GM19328 (cell line): ENCODE measurements around the gene IL34.
"Not testable (repeated sequence)": the region's sequence is repeated elsewhere in the genome, so short reads cannot be mapped to it uniquely, and the experiment has no call there.

Source experiments
- ATAC-seq: cut with Tn5 transposase; IDR thresholded peaks from one replicate; pipeline ENCODE4 v1.9.1; 2021; ENCODE audit warnings: mild to moderate bottlenecking, moderate library complexity; ENCODE audit not compliant: unreplicated experiment

IL34 gene

DNA sequence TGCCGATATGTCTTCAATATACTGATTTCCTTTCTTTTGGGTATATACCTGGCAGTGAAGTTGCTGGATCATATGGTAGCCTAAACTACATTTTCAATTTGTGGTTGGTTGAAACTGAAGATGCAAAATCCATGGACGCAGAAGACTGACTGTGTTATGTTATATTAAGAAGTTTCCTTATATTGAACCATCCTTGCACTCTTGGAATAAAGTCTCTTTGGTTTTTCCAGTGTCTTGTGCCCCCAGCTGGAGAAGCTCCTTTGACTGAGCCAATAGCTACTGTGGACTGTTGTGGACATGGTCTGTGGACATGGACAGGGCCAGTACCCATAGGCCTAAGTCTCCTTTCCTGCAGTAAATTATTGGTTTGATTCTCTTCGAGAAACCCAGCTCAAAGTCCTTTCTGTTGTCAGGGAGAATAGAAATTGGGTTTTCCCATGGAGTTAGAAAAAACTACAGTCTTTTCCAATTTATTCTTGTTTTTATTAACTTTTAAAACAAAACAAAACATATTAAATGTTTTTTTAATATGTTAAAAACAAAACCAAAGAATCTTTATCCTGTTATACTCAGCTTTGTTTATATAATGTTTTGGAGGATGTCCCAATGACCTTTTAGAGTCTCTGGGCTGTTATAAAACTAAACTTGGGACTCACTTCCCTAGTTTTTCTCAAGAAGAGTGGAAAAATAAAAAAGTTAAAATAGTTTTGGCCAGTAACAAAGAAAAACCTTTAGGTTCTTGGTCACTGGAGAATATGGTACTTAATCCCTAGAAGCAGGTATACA is 15.2 kb upstream of the IL34 start:
- ATAC-seq: no peak

DNA sequence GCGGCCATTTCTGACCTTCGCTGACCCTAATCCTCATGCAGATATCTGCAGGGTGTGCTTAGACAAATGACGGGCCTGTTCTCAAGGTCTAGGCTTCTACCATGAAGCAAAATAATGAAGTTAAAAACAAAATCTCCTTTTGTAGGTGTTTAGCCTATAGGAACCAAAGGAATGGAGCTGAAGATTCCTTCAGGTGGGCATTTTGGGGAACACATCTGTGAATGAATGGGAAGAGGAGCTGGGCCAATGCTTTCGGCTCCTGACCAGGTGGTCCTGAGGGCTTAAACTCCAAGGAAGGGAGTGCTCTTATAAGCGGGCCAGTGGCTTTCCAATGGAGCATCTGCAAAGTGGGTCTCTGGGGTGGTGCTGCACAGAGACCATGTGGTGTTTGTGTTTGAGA is 14.1 kb upstream of the IL34 start:
- ATAC-seq: no peak

DNA sequence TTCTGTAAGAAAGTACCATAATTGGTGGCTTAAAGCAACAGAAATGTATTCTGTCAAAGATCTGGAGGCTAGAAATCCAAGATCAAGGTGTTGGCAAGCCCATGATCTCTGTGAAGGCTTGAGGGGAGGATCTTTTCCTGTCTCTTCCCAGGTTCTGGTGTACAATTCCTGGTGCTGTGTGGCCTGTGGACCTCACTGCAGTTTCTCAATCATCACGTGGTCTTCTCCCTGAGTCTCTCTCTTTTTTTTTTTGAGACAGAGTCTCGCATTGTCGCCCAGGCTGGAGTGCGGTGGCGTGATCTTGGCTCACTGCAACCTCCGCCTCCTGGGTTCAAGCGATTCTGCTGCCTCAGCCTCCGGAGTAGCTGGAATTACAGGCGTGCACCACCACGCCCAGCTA is 12.7 kb upstream of the IL34 start:
- not testable (repeated sequence) for ATAC-seq

DNA sequence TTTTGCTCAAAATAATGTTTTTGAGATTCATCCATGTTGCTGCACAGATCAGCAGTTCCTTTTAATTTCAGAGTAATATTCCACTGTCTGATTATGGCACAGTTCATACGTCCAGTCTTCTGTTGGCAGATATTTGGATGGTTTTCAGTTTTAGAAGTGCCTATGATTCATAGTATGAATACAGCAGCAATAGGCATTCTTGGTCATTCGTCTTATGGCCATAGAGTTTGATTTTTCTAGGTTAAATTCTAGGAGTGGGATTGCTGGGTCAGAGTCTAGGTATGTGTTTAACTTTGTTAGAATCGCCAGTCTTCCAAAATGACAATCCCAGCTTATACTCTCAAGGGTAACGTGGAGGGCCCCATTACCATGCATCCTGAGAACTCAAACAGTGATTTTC is 11.5 kb upstream of the IL34 start:
- ATAC-seq: no peak

DNA sequence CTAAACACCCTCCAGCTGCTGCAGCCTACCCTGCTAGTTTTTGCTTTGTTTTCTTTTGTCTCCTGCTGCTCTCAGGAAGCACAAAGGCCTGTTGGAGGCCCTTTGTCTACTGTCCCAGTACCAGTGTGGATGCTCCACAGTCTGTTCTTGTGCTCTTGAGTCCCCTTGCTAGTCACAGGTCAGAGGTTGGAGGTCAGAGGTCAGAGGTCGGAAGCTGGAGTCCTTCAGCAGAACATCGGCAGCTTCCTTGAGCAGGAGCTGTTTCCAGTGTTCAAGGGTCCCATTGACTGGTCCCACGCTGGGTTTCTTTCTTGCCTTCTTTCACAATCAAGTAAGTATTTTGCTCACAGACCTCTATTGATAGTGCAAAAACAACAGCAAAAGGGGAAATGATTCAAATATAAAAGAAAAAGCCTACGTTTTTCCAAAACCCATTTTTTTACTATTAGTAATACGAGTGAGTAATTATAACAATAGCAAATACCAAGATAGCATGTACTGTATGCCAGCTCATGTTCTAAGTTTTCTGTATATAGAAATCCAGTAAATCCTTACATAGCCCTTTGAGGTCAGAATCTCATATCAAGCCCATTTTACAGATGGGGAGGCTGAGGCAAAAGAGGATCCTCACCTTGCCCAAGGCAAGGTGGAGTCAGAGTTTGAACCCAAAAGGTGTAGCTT is 10.9 kb upstream of the IL34 start:
- ATAC-seq: no peak

DNA sequence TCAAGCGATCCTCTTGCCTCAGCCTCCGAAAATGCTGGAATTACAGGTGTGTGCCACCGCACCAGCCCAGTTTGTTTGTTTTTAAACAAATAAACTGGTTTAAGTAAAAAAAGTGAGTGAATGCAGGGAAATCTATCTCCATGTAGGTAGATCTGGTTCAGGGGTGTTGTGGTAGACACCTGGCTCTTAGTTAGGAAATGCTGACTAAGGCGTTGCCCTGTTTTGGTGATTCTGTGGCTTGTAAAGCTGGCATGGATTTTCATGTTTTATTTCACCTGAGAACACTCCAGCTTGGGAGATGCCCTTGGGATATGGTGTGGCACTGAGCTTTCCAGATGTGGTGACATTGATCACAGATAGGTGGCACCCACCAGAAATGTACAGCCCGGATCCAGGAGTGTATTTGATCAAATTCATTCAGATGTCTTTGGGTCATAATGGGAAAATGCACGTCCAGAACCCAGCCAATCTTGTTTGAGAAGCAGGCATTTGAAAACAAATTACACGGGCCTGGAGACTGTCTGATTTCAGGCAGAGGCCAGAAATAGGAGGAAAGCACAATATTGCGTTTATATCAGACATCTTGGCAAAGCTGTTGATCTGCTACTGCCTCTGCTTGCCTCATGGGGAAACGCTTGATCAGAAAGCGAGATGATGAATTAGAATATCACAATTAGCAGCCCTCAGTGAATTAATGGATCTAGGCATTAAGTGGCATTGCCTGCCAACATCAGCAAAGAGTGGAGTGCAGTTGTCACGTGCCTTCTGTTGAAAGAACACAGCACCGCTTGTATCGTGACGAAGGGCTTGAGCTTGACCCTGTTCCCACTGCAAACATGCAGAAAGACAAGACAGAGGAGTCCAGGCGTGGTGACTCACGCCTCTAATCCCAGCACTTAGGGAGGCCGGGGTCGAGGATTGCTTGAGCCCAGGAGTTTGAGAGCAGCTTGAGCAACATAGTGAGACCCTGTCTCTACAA is 7.3 kb upstream of the IL34 start:
- no peak for ATAC-seq

DNA sequence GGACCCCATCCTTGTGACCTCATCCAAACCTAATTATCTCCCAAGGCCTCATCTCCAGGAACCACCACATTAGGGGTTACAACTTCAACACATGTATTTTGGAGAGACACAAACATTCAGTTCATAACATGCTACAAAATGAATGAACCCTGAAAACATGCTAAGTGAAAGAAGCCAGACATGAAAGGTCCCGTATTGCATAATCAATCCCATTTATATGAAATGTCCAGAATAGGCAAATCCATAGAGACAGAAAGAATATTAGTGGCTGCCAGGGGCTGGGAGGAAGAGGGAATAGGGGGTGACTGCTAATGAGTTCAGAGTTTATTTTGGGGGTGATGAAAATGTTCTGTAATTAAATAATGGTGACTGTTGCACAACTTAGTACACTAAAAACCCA is 3.7 kb upstream of the IL34 start:
- ATAC-seq: no peak

DNA sequence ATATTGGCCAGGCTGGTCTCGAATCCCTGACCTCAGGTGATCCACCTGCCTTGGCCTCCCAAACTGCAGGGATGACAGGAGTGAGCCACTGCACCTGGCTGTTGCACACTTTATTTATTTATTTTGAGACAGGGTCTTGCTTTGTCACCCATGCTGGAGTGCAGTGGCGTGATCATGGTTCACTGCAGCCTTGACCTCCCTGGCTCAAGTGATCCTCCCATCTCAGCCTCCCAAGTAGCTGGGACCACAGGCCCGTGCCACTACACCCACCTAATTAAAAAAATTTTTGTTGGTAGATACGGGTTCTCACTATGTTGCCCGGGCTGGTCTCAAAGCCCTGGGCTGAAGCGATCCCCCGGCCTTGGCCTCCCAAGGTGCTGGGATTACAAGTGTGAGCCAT is 3.1 kb upstream of the IL34 start:
- not testable (repeated sequence) for ATAC-seq

DNA sequence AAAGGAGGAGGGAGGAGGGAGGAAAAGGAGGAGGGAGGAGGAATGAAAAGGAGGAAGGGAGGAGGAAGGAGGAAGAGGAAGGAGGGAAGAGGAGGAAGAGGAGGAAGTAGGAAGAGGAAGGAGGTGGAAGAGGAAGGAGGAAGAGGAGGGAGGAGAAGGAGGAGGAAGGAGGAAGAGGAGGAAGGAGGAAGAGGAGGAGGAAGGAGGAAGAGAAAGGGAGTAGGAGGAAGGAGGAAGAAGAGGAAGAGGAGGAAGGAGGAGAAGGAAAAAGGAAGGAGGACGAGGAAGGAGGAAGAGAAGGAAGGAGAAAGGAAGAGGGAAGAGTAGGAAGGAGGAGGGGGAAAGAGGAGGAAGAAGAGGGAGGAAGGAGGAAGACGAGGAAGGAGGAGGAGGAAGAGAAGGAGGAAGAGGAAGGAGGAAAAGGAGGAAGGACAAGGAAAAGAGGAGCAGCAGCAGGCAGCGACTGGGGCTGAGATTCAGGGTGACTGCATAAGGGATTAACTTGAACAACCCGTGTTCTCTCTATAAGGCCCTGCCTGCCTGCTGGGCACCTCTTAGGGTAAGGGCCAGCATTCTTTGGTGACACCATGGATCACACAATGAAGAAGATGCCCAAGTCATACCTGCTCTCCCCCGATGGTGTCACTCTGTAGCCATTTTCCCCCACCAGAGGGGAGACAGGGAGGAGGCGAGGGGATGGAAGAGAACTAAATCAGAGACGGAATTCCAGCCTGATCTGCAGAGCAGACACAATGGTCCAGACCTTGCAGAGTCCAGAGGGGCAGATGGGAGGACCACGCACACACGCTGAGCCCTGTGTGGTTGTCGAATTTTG is 1.4 kb upstream of the IL34 start:
- ATAC-seq: no peak

DNA sequence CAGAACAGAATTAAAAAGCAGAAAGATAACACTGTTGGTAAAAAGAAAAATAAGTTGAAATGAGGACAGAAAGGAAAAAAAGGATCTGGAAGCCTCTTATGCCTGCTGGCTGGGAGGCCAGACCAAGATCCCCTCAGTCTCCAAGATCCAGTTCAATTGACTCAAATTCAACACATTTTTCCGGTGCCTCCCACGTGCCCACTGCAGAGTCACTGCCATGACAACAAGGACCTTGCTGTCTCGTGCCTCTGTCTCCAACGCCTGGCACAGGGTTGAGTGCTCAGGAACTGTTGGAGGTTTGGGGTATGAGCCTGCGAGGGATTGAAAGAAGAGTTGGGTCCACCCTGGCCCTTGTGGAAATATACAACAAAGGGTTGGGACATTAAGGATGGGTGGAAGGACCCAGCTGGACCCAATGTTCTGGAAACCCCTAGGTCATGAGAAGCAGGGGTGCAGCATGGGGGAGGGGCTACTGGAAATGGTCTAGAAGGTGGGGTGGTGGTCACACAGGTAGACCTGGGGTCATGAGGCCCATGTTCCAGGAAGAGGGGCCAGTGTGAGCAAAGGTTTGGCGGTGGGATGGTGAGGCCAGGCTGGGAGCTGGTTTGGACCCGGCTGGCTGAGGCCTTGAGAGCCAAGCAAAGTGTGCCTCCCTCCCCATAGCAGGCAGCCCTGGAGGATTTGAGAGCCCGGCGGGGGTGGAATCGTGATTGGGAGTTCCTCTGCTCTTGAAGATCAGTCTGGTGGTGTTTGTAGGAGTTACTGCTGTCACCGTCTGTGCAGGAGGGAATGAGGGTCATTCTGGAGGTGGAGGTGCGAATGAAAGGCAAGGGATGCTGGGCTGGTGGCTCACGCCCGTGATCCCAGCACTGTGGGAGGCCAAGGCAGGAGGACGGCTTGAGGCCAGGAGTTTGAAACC is 1.3 kb downstream of the IL34 start:
- ATAC-seq: no peak

DNA sequence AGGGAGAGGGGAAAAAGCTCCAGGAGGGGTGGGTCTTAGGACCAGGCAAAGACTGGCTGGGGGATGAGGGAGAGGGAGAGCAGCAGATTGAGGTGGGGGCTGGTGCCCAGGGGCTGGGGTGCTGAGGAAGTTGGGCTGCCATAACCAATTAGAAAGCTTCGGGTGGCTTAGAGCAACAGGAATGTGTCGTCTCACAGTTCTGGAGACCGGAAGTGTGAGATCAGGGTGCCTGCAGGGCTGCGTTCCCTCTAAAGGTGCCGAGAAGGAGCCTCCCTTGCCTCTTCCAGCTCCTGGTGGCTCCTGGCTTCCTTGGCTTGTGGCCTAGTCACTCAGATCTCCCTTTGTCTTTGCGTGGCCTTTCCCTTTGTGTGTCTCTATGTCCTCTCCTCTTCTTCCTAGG is 2.2 kb downstream of the IL34 start:
- no peak for ATAC-seq

DNA sequence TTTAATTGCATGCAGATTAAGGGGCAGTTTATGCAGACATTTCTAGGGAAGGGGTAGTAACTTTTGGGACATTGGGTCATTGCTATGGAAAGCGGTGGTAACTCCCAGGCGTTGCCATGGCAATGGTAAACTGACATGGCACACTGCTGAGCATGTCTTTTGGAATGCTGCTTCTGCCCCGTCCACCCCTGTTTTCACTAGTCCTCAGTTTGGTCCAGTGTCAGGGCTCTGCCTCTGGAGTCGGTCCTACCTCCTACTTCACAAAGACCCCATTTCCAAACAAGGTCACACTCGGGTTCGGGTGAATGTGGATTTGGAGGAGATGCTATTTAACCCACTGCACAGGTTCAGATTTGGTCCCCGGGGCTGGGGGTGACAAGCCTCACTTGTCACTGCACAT is 2.9 kb downstream of the IL34 start:
- ATAC-seq: no peak

DNA sequence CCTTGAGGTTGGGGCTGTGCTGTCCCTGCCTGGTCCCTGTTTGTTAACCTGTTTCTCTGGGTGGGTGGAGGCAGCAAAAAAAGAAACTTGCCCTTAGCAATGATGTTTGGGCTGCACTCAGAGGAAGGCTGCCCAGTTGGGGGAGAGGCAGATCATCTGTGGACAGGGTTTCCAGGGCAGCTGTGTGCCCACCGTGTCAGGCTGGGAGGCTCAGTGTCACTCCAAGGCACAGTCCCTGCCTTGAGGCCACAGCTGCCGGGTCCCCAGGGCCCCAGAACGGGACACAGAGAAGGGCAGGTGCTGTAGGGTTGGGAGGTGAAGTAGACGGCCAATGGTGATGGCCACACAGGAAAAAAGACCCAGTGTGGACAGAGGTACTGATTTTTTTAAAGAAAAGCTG is 3.9 kb downstream of the IL34 start:
- ATAC-seq: no peak

DNA sequence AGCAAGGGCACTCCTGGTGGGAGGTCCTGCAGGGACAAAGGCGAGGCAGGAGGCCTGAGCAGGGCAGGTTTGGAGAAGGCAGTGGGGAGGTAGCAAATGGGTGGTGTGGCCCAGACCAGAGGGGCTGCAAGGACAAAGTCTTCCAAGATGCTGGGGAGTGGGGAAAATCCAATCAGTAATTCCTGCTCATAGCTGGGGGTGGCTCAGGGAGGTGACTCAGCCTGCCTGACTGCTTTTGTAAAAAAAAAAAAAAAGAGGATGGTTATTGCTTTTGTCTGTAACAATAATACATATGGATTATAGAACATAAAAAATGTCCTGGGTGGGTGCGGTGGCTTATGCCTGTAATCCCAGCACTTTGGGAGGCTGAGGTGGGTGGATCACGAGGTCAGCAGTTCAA is 5.2 kb downstream of the IL34 start:
- no peak for ATAC-seq

DNA sequence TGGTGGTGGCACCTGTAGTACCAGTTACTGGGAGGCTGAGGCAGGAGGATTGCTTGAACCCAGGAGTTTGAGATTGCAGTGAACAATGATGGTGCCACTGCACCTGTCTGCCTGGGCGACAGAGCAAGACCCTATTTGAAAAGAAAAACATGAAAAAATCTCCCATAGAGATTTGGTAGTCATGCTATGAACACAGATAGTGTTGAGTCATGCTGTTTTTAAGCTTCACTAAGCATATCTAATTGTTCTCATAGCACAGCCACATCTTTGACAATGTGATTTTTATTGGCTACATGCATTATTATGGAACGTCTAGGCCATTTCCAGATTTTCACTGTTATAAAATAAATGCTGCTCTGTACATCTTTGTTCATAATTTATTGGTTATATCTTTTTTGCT is 6.0 kb downstream of the IL34 start:
- no peak for ATAC-seq

DNA sequence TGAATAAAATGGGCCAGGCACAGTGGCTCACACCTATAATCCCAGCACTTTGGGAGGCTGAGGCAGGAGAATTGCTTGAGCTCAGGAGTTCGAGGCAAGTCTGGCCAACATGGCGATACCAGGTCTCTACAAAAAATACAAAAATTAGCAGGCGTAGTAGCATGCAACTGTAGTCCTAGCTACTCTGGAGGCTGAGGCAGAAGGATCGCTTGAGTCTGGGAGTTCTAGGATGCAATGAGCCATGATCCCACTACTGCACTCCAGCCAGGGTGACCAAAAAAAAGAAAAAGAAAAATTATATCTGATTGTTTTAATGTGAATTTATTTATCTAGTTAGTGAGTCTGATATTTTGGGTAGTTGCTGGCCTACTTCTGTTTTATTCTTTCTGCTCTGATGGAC is 7.0 kb downstream of the IL34 start:
- ATAC-seq: no peak

DNA sequence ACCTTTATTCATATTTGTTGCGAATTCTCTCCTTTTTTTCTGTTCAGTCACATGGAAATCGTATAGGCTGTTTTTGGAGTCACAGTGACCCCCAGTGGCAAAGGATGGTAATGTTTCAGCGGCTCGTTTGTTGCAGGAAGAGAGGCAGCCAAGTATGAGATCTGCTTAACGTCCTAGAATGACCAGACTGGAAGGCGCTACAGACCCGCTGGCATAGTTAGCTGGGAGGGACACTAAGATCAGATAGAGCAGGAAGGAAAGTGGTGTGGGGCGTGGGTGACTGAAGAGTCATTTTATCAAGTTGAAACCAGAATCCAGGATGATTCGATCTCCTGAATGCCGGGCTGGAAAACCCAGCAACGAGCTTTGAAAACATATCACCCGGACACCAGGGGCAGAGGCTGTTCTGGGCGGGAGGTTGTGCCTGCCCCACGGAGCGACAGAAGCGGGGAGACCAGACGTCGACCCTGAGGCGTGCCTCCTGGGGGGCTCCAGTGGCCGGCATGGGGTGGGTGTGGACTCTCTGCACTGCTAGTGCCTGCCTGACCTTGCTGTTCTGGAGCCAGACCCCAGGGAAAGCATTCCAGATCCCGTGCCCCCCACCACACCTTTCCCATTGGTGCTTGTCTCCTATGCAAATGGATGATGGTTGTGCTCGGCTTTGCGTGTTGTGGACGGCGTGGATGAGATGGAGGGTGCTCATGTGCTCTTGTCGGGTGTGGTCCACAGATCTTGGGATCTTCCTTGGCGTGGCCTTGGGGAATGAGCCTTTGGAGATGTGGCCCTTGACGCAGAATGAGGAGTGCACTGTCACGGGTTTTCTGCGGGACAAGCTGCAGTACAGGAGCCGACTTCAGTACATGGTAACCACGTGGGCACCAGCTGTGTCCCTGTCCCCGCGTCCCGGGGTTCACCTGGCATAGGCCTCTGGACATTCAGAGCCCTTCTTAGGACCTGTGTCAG is 7.7 kb downstream of the IL34 start:
- no peak for ATAC-seq

DNA sequence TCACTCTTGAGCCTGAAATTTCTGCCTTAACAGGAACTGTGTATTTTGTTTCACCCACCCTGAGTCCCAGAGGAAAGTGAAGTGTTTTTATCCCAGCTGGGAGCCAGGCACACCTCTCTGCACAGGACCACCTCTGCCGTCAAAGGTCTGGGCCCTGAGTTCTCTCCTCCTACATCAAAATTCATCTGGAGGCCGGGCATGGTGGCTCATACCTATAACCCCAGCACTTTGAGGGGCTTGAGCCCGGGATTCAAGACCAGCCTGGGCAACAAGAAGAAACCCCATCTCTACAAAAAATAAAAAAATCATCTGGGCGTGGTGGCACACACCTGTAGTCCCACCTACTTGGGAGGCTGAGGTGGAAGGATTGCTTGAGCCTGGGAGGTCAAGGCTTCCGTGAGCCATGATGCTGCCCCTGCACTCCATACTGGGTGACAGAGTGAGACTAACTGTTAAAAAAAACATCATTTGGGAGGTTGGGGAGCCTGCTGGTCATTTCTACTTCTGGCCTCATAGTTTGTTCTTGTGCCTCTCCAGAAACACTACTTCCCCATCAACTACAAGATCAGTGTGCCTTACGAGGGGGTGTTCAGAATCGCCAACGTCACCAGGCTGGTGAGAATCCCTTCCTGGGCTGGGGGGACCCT is 9.8 kb downstream of the IL34 start:
- no peak for ATAC-seq
